ENCODE results near the gene PRKCA.

GRCh38 chr17:66413559-66414520 lies 111.4 kb downstream of the PRKCA start:
- TF ChIP-seq CTCF (IDR thresholded peaks at IDR 0.05) (no peak), ZFX (IDR thresholded peaks at IDR 0.05; ENCODE audit: borderline replicate concordance) (no peak)
